Measurements from ENCODE around the gene MRPL19. TPM values are rescaled to one million over a fixed set of nuclear protein-coding genes. Genes with fewer than 3 reads are reported as not detected.

Gene MRPL19
- polyA plus RNA-seq, 3 donors = 4.5 to 25.0 (median 25.0) TPM

DNA sequence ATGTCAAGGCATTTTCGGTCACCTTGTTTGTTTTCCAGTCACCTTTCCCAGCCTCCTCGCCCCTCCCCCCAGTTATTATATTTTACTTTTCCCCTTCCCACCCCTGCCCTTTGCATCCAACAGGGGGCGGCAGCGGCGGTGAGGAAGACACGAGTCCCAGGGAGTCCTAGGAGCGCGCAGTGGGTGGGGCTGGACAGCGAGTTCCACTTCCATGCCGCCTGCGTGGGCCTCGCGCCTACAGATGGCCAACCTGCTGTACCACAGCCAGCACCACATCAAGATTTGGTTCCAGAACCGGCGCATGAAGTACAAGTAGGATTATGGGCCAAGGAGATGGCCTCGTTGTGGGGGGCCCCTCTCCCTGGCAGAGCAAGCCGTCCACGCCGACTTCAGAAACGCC, 48.6 kb upstream of the MRPL19 start:
- Histone ChIP-seq H3K79me2 (ENCODE audit: insufficient read depth, low read length) (no peaks in the 10 kb centered on the region), H3K4me3 (replicated peaks in 1 of 3; ENCODE audit: low read depth in 2 of 3, low read length in 3 of 3) (no peak overlapping the region), H3K4me1 (ENCODE audit: control insufficient read depth in 1 of 2, insufficient read depth in 2 of 2, low read length in 2 of 2) (no peaks in the 10 kb centered on the region), H4K20me1 (ENCODE audit: insufficient read depth, low read length) (no peaks in the 10 kb centered on the region), H3K4me2 (replicated peaks; ENCODE audit: extremely low read depth, low read length, poor library complexity, severe bottlenecking) (no peak overlapping the region), H3K27me3 (ENCODE audit: control insufficient read depth in 2 of 2, insufficient read depth in 2 of 2, low read length in 2 of 2) (no peaks in the 10 kb centered on the region), H3K9ac (ENCODE audit: insufficient read depth, low read length, poor library complexity, severe bottlenecking) (no peak overlapping the region), H3K9me3 (replicated peaks in 1 of 2; ENCODE audit: control insufficient read depth in 1 of 2, insufficient read depth in 1 of 2, low read length in 2 of 2) (peaks cover 0 to 6% of the 10 kb centered on the region in 2 donors), H2AFZ (ENCODE audit: insufficient read depth, low read depth, low read length, poor library complexity, severe bottlenecking) (no peak overlapping the region), H3K36me3 (replicated peaks in 1 of 2; ENCODE audit: control insufficient read depth in 1 of 2, insufficient read depth in 2 of 2, low read length in 2 of 2) (no peaks in the 10 kb centered on the region), H3K27ac (ENCODE audit: low read depth in 1 of 2, low read length in 2 of 2) (no peak overlapping the region)
- intact Hi-C loops (cut with micrococcal nuclease) = no loop called here
- peaks cover 3 to 9% (median 5%) of the 10 kb centered on the region in 3 donors for H3K27me3 Mint-ChIP-seq (ENCODE audit: low read depth in 3 of 3)
- no peak overlapping the region for H3K4me3 Mint-ChIP-seq
- no peak overlapping the region for H3K27ac Mint-ChIP-seq
- H3K9me3 Mint-ChIP-seq = peaks cover 0 to 12% (median 6%) of the 10 kb centered on the region in 7 donors
- TF ChIP-seq, protein P1, sequence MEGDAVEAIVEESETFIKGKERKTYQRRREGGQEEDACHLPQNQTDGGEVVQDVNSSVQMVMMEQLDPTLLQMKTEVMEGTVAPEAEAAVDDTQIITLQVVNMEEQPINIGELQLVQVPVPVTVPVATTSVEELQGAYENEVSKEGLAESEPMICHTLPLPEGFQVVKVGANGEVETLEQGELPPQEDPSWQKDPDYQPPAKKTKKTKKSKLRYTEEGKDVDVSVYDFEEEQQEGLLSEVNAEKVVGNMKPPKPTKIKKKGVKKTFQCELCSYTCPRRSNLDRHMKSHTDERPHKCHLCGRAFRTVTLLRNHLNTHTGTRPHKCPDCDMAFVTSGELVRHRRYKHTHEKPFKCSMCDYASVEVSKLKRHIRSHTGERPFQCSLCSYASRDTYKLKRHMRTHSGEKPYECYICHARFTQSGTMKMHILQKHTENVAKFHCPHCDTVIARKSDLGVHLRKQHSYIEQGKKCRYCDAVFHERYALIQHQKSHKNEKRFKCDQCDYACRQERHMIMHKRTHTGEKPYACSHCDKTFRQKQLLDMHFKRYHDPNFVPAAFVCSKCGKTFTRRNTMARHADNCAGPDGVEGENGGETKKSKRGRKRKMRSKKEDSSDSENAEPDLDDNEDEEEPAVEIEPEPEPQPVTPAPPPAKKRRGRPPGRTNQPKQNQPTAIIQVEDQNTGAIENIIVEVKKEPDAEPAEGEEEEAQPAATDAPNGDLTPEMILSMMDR (IDR thresholded peaks at IDR 0.05) = no peak
- no peak for DNase-seq
- H3K4me1 Mint-ChIP-seq = no peaks in the 10 kb centered on the region
- 88% methylated on average over 5 of the region's 20 CpGs for WGBS (ENCODE audit: insufficient coverage)
- no peaks in the 10 kb centered on the region for H3K36me3 Mint-ChIP-seq

DNA sequence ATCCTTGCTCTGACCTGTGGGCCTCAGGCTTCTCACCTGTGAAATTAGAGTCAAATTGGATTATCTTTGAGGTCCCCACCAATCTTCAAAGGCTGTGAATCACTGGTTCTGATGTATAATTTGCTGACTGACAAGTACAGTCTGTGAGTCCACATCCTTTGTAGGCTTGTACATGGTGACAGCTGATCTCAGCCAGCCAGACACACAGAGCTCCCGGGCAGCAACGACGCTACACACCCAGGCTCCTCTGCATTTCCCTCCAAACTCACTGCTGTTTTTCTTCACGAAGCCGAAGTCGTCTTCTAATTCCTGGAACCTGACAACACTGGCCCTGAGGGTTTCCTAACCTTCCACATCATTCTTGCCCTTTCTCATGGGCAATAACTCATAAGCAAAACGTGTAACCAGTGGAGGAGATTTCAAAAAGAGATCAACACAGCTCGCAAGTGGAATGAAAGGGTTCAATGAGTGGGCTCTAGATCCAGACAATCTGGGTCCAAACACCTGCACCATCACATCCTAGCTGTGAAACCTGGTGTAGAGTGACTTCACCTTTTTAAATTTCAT, 47.9 kb upstream of the MRPL19 start:
- Mint-ChIP-seq H3K9me3 (peaks cover 0 to 12% (median 6%) of the 10 kb centered on the region in 7 donors), H3K36me3 (no peaks in the 10 kb centered on the region), H3K27me3 (ENCODE audit: low read depth in 3 of 3) (peaks cover 3 to 9% (median 3%) of the 10 kb centered on the region in 3 donors), H3K4me3 (no peak overlapping the region), H3K4me1 (no peaks in the 10 kb centered on the region), H3K27ac (no peak overlapping the region)
- H3K36me3 ChIP-seq (replicated peaks in 1 of 2; ENCODE audit: control insufficient read depth in 1 of 2, insufficient read depth in 2 of 2, low read length in 2 of 2) = no peaks in the 10 kb centered on the region
- no peak overlapping the region for H3K27ac ChIP-seq (ENCODE audit: low read depth in 1 of 2, low read length in 2 of 2)
- intact Hi-C loops (cut with micrococcal nuclease) = no loop called here
- DNase-seq = no peak
- H3K79me2 ChIP-seq (ENCODE audit: insufficient read depth, low read length) = no peaks in the 10 kb centered on the region
- no peak overlapping the region for H3K4me3 ChIP-seq (replicated peaks in 1 of 3; ENCODE audit: low read depth in 2 of 3, low read length in 3 of 3)
- H3K27me3 ChIP-seq (ENCODE audit: control insufficient read depth in 2 of 2, insufficient read depth in 2 of 2, low read length in 2 of 2) = no peaks in the 10 kb centered on the region
- no peak overlapping the region for H3K4me2 ChIP-seq (replicated peaks; ENCODE audit: extremely low read depth, low read length, poor library complexity, severe bottlenecking)
- 98% methylated on average over 6 of the region's 8 CpGs for WGBS (ENCODE audit: insufficient coverage)
- no peak overlapping the region for H3K9ac ChIP-seq (ENCODE audit: insufficient read depth, low read length, poor library complexity, severe bottlenecking)
- H4K20me1 ChIP-seq (ENCODE audit: insufficient read depth, low read length) = no peaks in the 10 kb centered on the region
- TF ChIP-seq, protein P1 (IDR thresholded peaks at IDR 0.05) = no peak
- peaks cover 0 to 6% of the 10 kb centered on the region in 2 donors for H3K9me3 ChIP-seq (replicated peaks in 1 of 2; ENCODE audit: control insufficient read depth in 1 of 2, insufficient read depth in 1 of 2, low read length in 2 of 2)
- H2AFZ ChIP-seq (ENCODE audit: insufficient read depth, low read depth, low read length, poor library complexity, severe bottlenecking) = no peak overlapping the region
- no peaks in the 10 kb centered on the region for H3K4me1 ChIP-seq (ENCODE audit: control insufficient read depth in 1 of 2, insufficient read depth in 2 of 2, low read length in 2 of 2)

All from CD14-positive monocyte (primary cell).